GM10248 (cell line): ENCODE results near the gene SLCO1B3.

Experiments
- CTCF ChIA-PET: fragments of 300-600 bp; sonication (Branson Sonifier 250); formaldehyde crosslinking; extraction: SDS; loops from one replicate; lab custom pipeline; 2021; ENCODE audit warnings: antibody characterized with exemption; lab: Yijun Ruan, JAX
- POLR2A ChIA-PET: fragments of 350-650 bp; sonication (Branson Sonifier 250); formaldehyde crosslinking; extraction: SDS; loops from one replicate; lab custom pipeline; 2020; ENCODE audit warnings: antibody characterized with exemption; lab: Yijun Ruan, JAX
- DNase-seq: peaks from one replicate; pipeline ENCODE4 v3.0.0; 2012; ENCODE audit errors: extremely low spot score
- TF ChIP-seq, protein P1 (sequence below): IDR thresholded peaks from 2 replicates; pipeline ENCODE4 v1.5.1; 2012; ENCODE audit warnings: mild to moderate bottlenecking, low read depth; ENCODE audit errors: extremely low read depth, missing control alignments, control extremely low read depth

Gene SLCO1B3

DNA sequence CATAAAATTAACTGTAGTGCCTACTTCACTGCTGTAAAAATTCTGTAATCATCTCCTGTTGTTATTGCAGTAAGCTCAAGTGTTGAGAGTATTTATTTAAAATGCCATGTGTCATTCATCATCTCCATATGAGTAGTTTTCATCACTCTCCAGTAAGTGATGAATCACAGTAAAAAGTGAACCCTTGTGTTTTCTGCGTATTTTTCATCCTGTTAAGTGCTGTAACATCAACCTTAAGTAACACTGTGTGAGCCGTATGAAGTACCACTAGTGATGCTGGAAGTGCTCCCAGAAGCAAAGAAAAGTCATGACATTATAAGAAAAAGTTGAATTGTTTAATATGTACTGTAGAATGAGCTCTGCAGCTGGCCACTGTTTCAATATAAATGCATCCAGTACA lies 55.4 kb downstream of the SLCO1B3 start:
- TF ChIP-seq, protein P1, sequence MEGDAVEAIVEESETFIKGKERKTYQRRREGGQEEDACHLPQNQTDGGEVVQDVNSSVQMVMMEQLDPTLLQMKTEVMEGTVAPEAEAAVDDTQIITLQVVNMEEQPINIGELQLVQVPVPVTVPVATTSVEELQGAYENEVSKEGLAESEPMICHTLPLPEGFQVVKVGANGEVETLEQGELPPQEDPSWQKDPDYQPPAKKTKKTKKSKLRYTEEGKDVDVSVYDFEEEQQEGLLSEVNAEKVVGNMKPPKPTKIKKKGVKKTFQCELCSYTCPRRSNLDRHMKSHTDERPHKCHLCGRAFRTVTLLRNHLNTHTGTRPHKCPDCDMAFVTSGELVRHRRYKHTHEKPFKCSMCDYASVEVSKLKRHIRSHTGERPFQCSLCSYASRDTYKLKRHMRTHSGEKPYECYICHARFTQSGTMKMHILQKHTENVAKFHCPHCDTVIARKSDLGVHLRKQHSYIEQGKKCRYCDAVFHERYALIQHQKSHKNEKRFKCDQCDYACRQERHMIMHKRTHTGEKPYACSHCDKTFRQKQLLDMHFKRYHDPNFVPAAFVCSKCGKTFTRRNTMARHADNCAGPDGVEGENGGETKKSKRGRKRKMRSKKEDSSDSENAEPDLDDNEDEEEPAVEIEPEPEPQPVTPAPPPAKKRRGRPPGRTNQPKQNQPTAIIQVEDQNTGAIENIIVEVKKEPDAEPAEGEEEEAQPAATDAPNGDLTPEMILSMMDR = no peak
- ChIA-PET POLR2A (no interaction called here), CTCF (no interaction called here)
- DNase-seq = no peak

- TF ChIP-seq, protein P1 = no peak
- CTCF ChIA-PET = no interaction called here
- POLR2A ChIA-PET = no interaction called here
- DNase-seq = no peak
Observed at GRCh38 chr12:20868277-20868676, 57.8 kb downstream of the SLCO1B3 start.

DNA sequence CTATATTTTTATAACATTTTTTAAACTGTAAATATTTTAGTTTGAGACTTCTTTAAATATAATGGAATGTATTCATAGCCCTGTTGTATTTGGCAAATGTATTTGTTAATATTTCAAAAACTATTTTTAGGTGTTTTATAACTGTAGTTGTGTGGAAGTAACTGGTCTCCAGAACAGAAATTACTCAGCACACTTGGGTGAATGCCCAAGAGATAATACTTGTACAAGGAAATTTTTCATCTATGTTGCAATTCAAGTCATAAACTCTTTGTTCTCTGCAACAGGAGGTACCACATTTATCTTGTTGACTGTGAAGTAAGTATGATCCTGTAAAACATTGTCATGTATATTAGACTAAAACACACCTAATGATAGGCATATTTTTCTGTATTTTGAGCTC lies 72.8 kb downstream of the SLCO1B3 start:
- ChIA-PET CTCF (no interaction called here), POLR2A (no interaction called here)
- DNase-seq = no peak
- TF ChIP-seq, protein P1 = no peak

GRCh38 chr12:20885116-20885515 lies 74.6 kb downstream of the SLCO1B3 start:
- DNase-seq = no peak
- TF ChIP-seq, protein P1 = no peak
- CTCF ChIA-PET = no interaction called here
- POLR2A ChIA-PET = interaction anchor here (0.6 kb wide), 1 partner anchor 16 kb away, joined by 3 read pairs; no protein-coding TSS in a partner anchor

- TF ChIP-seq, protein P1 = no peak
- DNase-seq = no peak
- POLR2A ChIA-PET = interaction anchor here (0.6 kb wide), 1 partner anchor 16 kb away, joined by 3 read pairs; no protein-coding TSS in a partner anchor
- CTCF ChIA-PET = no interaction called here
Observed at GRCh38 chr12:20885552-20885951, 75.0 kb downstream of the SLCO1B3 start.

- ChIA-PET POLR2A (no interaction called here), CTCF (interaction anchor here (1.0 to 1.1 kb wide), 2 partner anchors 14 to 33 kb away, joined by 3 read pairs; no protein-coding TSS in a partner anchor)
- no peak for DNase-seq
- TF ChIP-seq, protein P1 = no peak
Observed at GRCh38 chr12:20917269-20917668, 106.8 kb downstream of the SLCO1B3 start.
